Measurements from ENCODE around the gene CYP39A1.

GRCh38 chr6:46699970-46700369 lies 47.4 kb upstream of the CYP39A1 start:
- TF ChIP-seq POLR2A (IDR thresholded peaks at IDR 0.05): no peak
- TF ChIP-seq CTCF (IDR thresholded peaks at IDR 0.05): no peak
- no peak for TF ChIP-seq EP300 (IDR thresholded peaks at IDR 0.05)

Measured in stomach (tissue), 4 donors.